T-helper 17 cell (primary cell): Measurements from ENCODE around the gene SCARB1. TPM values are rescaled to one million over a fixed set of nuclear protein-coding genes. Genes with fewer than 3 reads are reported as not detected.

Experiments used
- ATAC-seq: fragments of 150-1000 bp; cut with Tn5 transposase; 2 replicates; pipeline ENCODE4 v1.10.0; 2021; ENCODE audit warnings: mild to moderate bottlenecking, moderate library complexity
- DNase-seq, 3 donors: peaks; one replicate each; pipeline versions ENCODE4 v3.0.0 to v3.0.0-alpha.2; 2020 to 2021
- H3K9me3 ChIP-seq: one replicate; pipeline ENCODE4 v1.7.0; 2013; ENCODE audit warnings: low read length, mild to moderate bottlenecking; ENCODE audit not compliant: control insufficient read depth, poor library complexity, severe bottlenecking
- H3K27ac Mint-ChIP-seq: one replicate; pipeline ENCODE4 v1.8.0; 2022; ENCODE audit warnings: mild to moderate bottlenecking, moderate library complexity, mixed read lengths
- H3K27me3 Mint-ChIP-seq: one replicate; pipeline ENCODE4 v1.8.0; 2022; ENCODE audit warnings: mixed read lengths
- H3K36me3 Mint-ChIP-seq: one replicate; pipeline ENCODE4 v1.8.0; 2022; ENCODE audit warnings: low read depth, mixed read lengths
- H3K4me1 Mint-ChIP-seq: one replicate; pipeline ENCODE4 v1.8.0; 2022; ENCODE audit warnings: mild to moderate bottlenecking, mixed read lengths
- H3K4me3 Mint-ChIP-seq: one replicate; pipeline ENCODE4 v1.8.0; 2022; ENCODE audit warnings: mild to moderate bottlenecking, moderate library complexity, mixed read lengths
- total RNA-seq, 4 donors: library from RNA in 2 of 4; stranded (reverse) in 2 of 4; gene quantifications; one replicate each; pipeline ENCODE4 v1.2.3 and lab custom pipeline; 2022 to 2026

The SCARB1 gene
- total RNA-seq, 2 donors from 2014 or later: 1.3 to 1.7 TPM

DNA sequence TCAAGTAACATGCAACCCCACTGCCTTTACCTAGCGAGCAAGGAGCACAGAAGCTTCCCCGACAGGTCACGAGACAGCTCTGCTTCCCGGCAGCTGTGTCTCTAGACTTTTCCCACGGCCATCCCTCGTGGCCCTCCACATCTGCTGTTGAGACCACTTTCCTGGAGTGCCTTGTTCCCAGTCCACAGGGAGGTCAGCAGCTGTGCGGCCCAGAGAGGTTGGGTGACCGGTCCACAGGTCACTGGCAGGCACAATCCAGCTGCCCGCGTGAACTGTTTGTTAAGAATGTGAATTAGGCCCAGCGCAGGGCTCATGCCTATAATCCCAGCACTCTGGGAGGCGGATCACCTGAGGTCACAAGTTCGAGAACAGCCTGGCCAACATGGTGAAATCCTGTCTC, 71.5 kb downstream of the SCARB1 start:
- no peaks in the 10 kb centered on the region for H3K9me3 ChIP-seq
- H3K4me3 Mint-ChIP-seq: no peak overlapping the region
- ATAC-seq (no peak), DNase-seq (no peak)
- no peak overlapping the region for H3K27ac Mint-ChIP-seq
- H3K36me3 Mint-ChIP-seq: peaks cover 2% of the 10 kb centered on the region
- no peaks in the 10 kb centered on the region for H3K27me3 Mint-ChIP-seq
- peaks cover 18% of the 10 kb centered on the region for H3K4me1 Mint-ChIP-seq

DNA sequence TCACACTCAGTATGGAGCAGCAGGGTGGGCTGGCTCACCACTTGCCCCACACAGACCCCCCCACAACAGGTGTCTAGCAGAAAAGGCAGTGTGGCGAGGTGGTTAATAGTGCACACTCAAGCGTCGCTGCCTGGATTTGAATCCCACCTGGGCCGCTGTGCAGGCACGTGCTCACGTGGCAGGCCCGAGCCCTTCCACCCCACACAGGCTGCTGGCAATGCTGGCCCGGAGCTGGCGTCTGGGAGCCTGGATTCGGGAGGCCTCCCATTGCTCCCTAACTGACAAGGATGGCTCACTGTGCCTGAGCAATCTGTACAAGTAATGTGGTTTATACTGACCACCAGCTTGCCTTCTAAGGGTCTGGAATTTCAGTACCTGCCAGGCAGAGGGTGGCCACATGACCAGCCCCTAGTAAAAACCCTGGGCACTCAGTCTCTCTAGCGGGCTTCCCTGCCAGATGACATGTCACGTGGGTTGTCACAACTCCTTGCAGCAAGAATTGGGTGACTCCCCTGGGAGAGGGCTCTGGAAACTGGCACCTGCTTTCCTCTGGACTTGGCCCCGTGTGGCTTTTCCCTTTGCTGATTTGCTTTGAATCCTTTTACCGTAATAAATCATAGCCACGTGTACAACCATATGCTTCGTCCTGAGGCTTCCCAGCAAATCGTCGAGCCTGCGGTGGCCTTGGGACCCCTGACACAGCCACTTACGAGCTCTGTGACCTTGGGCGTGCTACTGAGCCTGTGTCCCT, 72.8 kb downstream of the SCARB1 start:
- peaks cover 10% of the 10 kb centered on the region for H3K4me1 Mint-ChIP-seq

DNA sequence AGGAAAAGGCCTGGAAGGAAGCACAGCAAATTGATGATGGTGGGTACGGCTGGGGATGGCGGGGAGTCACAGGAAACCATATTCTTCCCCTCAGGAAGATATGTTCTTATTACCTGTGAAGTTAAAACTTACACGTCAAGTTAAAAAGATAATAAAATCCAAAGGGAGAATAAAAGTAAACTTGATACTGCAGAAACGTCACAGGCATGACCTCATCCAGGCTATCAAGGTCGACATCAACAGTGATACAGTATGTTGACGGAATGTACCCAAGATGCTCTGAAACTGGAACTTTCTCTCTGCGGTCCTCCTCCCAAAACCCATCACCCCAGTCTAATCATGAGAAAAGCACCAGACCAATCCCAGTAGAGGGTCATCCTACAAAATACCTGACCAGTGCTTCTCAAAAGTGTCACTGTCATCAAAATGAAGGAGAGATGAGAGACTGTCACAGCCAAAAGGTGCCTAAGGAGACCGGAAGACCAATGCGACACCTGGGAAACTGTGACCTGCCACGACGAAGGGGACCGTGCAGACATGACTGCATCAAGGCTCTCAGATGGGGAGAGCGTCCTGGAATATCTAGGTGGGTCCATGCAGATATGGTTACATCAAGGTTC, 74.6 kb downstream of the SCARB1 start:
- Mint-ChIP-seq H3K4me1 (peaks cover 5% of the 10 kb centered on the region), H3K27ac (no peak overlapping the region), H3K36me3 (peaks cover 4% of the 10 kb centered on the region), H3K4me3 (no peak overlapping the region), H3K27me3 (no peaks in the 10 kb centered on the region)
- no peaks in the 10 kb centered on the region for H3K9me3 ChIP-seq
- ATAC-seq: no peak
- DNase-seq: no peak

More for the DNA sequence above, 72.8 kb downstream of the SCARB1 start:
- H3K9me3 ChIP-seq: no peaks in the 10 kb centered on the region
- H3K27ac Mint-ChIP-seq: no peak overlapping the region
- ATAC-seq (no peak), DNase-seq (no peak)
- H3K36me3 Mint-ChIP-seq: peaks cover 3% of the 10 kb centered on the region
- no peak overlapping the region for H3K4me3 Mint-ChIP-seq
- H3K27me3 Mint-ChIP-seq: no peaks in the 10 kb centered on the region

DNA sequence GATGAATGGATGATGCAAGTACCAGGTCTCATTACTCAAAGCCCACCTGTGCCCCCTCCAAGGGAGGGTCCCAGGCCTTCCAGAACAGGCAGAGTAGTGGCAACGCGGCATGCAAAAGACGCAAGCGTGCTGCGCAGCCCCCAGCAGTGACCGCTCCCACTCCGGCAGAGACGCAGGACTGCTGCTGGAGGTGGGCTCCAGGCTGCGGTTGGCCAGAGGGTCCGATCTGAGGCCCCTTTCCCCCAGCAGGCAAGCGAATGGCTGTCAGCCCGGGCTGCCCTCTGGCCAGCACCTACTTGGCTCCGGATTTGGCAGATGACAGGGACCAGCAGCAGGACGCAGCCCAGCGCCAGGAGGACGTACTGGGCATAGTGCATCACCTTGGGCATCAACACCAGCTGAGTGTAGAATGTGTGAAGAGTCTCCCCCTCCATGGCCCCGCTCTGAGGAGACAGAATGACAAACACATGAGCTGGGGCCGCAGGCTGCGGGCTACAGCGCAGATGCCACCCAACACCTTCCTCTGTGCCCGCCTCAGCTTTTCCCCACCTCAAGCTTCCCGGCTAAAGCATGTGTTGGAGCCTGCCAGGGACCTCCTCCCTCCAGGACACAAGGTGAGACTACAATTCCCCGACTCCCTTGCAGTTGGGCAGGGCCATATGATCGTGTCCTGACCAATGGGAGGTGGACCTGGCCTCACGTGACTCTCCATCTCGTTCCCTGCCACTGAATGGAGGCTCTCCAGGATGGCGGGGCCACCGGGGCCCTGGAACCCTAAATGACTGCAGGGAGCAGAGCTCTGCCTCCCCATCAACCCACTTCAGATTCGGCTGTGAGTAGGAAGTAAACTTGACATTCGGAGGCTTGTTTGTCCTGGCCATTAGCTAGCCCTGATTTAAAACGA, 77.4 kb downstream of the SCARB1 start:
- no peak overlapping the region for H3K27ac Mint-ChIP-seq
- peaks cover 2% of the 10 kb centered on the region for H3K36me3 Mint-ChIP-seq
- H3K27me3 Mint-ChIP-seq: no peaks in the 10 kb centered on the region
- H3K4me1 Mint-ChIP-seq: peaks cover 3% of the 10 kb centered on the region
- ATAC-seq: no peak
- no peak overlapping the region for H3K4me3 Mint-ChIP-seq
- no peaks in the 10 kb centered on the region for H3K9me3 ChIP-seq
- DNase-seq: no peak

DNA sequence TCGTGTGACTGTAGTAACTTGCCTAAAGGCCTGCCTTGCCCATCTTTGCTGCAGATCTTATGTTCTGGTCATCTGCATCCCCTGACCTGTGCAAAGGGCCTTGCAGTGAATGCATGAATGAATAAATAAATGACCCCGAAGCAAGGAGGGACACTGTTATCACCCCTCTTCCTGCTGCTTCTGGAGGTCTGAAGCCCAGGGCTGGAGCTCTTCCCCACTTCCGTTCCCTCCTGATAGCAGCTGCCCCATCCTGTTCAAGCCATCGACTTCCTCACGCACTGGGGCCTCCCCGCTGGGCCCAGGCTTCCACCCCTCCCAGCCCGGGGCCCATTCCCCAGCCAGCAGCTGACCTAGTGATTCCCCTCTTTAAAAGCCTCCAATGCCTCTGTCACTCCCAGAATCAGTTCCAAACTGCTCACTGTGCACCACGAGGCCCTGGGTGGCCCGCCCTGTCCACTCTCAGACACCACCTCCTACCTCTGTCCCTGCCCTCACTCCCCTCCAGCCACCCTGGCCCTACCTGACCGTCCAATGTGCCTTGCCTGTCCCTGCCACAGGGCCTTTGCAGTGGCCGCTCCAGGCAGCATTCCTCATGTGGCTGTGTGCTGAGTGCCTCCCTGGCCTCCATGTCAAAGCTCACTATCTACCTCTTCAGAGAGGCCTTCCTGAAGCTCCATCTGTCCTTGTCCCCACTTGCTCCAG, 78.6 kb downstream of the SCARB1 start:
- no peak overlapping the region for H3K4me3 Mint-ChIP-seq
- H3K27ac Mint-ChIP-seq: no peak overlapping the region
- H3K4me1 Mint-ChIP-seq: peaks cover 2% of the 10 kb centered on the region
- no peaks in the 10 kb centered on the region for H3K27me3 Mint-ChIP-seq
- peaks cover 2% of the 10 kb centered on the region for H3K36me3 Mint-ChIP-seq
- no peaks in the 10 kb centered on the region for H3K9me3 ChIP-seq
- DNase-seq (no peak), ATAC-seq (no peak)

DNA sequence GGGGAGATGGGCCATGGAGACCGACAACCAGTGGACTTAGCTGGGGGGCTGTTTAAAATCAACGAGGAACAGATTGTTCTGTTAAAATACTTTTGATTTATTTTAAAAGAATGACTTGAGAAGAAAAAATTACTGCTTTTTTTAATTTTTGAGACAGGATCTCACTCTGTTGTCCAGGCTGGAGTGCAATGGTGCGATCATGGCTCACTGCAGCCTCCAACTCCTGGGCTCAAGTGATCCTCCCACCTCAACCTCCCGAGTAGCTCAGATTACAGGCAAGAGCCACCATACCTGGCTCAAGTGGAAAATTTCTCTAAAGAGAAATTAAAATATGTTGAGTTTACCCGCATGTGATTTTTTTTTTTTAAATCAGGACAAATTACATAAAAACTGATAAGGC, 80.6 kb downstream of the SCARB1 start:
- no peak overlapping the region for H3K27ac Mint-ChIP-seq
- no peak for ATAC-seq
- no peak for DNase-seq
- H3K36me3 Mint-ChIP-seq: peaks cover 2% of the 10 kb centered on the region
- H3K4me3 Mint-ChIP-seq: no peak overlapping the region
- H3K27me3 Mint-ChIP-seq: no peaks in the 10 kb centered on the region
- H3K9me3 ChIP-seq: no peaks in the 10 kb centered on the region
- peaks cover 2% of the 10 kb centered on the region for H3K4me1 Mint-ChIP-seq

DNA sequence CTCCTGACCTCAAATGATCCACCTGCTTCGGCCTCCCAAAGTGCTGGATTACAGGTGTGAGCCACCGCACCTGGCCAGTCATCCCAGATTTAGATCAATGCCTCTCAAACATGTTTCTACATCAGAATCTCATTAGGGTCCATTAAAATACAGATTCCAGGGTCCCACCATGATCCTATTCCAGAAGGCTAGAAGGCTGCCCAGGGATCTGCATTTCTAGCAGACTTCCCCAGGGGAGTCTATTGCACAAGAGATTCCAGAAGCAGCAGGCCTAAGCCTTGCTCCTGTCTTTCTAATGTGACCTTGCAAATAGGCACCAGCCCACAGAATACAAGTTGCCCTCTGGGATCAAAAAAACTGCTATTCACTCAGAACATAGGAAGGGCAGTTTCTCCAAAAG, 81.5 kb downstream of the SCARB1 start:
- DNase-seq: no peak
- peaks cover 2% of the 10 kb centered on the region for H3K36me3 Mint-ChIP-seq
- H3K27me3 Mint-ChIP-seq: no peaks in the 10 kb centered on the region
- H3K4me3 Mint-ChIP-seq: no peak overlapping the region
- peaks cover 2% of the 10 kb centered on the region for H3K4me1 Mint-ChIP-seq
- no peak for ATAC-seq
- no peak overlapping the region for H3K27ac Mint-ChIP-seq
- no peaks in the 10 kb centered on the region for H3K9me3 ChIP-seq

DNA sequence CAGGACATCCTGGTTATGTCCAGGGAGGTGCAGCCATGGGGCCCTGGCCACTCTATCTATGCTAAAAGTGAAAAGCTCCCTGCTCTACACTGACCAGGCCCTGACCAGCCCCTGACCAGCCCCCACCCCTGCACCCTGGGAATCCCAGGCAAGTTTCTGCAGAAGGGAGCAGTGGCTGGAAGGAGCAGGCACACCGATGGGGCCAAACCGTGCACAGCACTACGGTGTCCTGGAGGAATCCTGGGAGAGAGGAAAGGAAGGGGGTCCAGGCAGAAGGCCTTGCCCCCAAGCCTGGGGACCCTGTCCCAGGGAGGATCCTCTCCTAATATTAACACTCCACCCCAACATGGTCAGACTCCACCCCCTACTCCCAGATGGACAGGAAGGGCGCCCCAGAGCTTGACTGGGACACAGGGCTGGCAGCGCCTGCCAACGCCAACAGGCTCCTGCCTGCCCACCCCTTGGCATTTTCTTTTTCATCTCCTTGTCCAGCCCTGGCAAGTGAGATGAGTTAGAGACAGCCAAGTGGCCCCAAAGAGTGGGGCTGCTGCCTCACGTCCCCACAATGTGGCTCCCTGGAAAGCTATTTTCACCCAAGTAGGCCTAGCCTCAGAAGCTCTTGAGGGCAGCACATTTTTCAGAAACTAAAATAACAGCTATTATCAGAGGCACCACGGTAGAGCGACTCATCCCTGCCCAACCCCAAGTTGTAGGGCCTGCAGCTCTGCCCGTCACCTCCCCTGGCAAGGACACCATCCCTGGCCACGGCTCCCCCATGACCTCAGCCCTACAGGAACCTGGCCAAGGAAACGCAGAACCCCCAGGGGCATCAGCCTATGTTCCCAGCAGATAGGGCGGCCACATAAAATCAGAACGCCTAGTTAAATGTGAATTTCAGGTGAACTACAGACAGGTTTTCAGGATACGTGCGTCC, 82.6 kb downstream of the SCARB1 start:
- no peak for ATAC-seq
- H3K9me3 ChIP-seq: no peaks in the 10 kb centered on the region
- Mint-ChIP-seq H3K36me3 (peaks cover 2% of the 10 kb centered on the region), H3K27ac (no peak overlapping the region), H3K27me3 (no peaks in the 10 kb centered on the region), H3K4me3 (no peak overlapping the region), H3K4me1 (peaks cover 2% of the 10 kb centered on the region)
- DNase-seq: no peak

DNA sequence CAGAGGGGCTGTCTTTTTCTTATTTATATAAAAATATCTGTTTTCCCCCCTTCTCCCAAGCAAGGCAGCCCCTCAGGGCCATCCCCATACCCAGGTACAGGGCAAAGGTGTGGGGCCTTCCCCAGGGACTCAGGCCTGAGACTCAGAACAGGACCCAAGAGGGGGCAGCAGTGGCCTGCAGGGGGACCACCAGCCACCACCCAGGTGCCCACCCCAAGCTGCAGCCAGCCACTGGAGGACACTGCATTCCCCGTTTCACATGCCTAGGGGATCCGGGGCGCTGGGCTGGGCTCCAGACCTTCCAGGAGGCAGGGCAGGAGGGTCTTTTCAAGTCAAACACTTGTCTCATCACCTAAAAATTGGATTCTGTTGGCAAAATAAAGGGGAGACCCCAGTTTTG, 83.3 kb downstream of the SCARB1 start:
- H3K27me3 Mint-ChIP-seq: no peaks in the 10 kb centered on the region
- H3K27ac Mint-ChIP-seq: no peak overlapping the region
- H3K9me3 ChIP-seq: no peaks in the 10 kb centered on the region
- ATAC-seq: no peak
- H3K4me3 Mint-ChIP-seq: no peak overlapping the region
- DNase-seq: no peak
- peaks cover 2% of the 10 kb centered on the region for H3K4me1 Mint-ChIP-seq
- no peaks in the 10 kb centered on the region for H3K36me3 Mint-ChIP-seq

DNA sequence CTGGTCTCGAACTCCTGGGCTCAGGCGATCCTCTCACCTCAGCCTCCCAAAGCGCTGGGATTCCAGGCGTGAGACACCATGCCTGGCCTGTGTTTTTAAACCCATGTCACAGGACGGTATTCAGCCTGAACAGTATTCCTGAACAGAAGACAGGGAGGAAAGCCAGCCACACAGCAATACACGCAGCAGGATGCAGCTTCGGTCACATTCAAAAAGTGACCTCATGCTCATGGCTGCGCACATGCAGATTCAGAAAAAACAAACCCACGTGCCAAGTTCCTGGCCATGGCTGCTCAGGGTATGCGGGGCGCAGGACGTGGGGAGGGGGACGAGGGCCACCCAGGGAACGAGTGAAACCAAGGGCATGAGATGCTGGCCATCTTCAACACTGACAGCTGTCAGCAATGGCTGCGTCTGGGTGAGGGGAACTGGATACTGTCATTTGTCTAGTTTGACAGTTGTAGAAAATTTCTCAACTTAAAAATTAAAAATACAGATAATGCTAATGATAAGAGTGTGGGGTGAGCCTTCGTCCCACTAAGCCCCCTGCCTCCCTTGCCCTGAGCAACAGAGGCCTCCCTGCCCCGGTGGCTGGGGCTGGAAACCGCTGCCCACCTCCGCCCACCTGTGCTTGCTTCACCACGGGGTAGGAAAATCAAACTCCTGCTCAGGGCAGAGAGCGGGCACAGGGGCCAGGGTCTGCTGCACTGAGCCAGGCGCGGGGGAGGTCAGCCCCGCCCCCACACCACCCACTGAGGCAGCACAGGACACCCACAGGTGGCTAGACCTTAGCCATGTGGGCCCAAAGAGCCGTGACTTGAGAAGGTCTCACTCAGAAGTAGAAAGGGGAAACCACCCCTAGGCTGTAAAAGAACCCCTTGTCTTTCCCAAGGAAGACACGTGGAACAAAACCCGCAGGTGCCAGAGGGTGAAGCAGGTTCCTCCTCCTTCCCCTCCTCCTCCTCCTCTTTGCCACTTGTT, 84.2 kb downstream of the SCARB1 start:
- DNase-seq (no peak), ATAC-seq (peak; percentile 17)
- H3K4me1 Mint-ChIP-seq: peaks cover 9% of the 10 kb centered on the region
- H3K36me3 Mint-ChIP-seq: no peaks in the 10 kb centered on the region
- H3K27me3 Mint-ChIP-seq: no peaks in the 10 kb centered on the region
- H3K4me3 Mint-ChIP-seq: no peak overlapping the region
- H3K27ac Mint-ChIP-seq: no peak overlapping the region
- H3K9me3 ChIP-seq: no peaks in the 10 kb centered on the region

DNA sequence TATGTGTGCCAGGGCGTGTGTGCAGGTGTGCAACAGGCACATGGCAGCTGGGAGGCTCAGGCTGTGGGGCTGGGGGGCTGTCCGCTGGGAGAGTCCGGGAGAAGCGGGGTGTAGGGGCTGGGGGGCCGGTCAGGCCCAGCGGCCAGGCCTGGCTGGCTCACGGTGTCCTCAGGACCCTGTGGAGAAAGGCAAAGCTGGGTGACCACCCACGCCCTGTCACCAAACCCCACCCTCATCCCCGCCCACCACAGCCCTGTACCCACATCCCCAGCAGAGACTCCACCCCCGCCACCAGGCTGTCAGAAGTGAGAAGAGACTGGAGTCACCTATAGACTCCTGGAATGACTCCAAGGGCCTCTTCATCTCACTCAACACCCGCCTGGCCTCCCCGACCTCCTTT, 85.3 kb downstream of the SCARB1 start:
- no peaks in the 10 kb centered on the region for H3K27me3 Mint-ChIP-seq
- no peak for ATAC-seq
- no peaks in the 10 kb centered on the region for H3K9me3 ChIP-seq
- H3K4me1 Mint-ChIP-seq: peaks cover 12% of the 10 kb centered on the region
- H3K27ac Mint-ChIP-seq: no peak overlapping the region
- no peaks in the 10 kb centered on the region for H3K36me3 Mint-ChIP-seq
- no peak overlapping the region for H3K4me3 Mint-ChIP-seq
- DNase-seq: no peak
